Lower leg skin (tissue), 4 donors: ENCODE measurements around the gene DND1. TPM values are rescaled to one million over a fixed set of nuclear protein-coding genes. Genes with fewer than 3 reads are reported as not detected.
"Not testable (repeated sequence)": the region's sequence is repeated elsewhere in the genome, so short reads cannot be mapped to it uniquely, and the experiment has no call there.

Experiments
- DNase-seq, 2 donors: peaks; one replicate each; pipeline ENCODE4 v3.0.0-alpha.2; 2019; ENCODE audit warnings: low spot score in 2 of 2
- H3K4me3 ChIP-seq: fragments of 200-600 bp; sonication (generic); 2 replicates; pipeline ENCODE4 v1.5.1; 2017; ENCODE audit warnings: mild to moderate bottlenecking, low read depth; ENCODE audit not compliant: poor library complexity, severe bottlenecking
- CTCF ChIP-seq, 3 donors: fragments of 450-650 bp; IDR thresholded peaks; one replicate each; pipeline ENCODE4 v1.5.1; 2016; ENCODE audit warnings: antibody characterized with exemption in 3 of 3, mild to moderate bottlenecking in 3 of 3, moderate library complexity in 2 of 3
- POLR2A ChIP-seq, 2 donors: fragments of 450-650 bp; IDR thresholded peaks; one replicate each; pipeline ENCODE4 v1.6.1; 2016 to 2017; ENCODE audit warnings: antibody characterized with exemption in 2 of 2, mild to moderate bottlenecking in 1 of 2, moderate library complexity in 1 of 2
- whole genome bisulfite sequencing, 2 donors: methylation state at CpG; one replicate each; pipeline ENCODE4 v1.1.5; 2018; 5-methylcytosine and 5-hydroxymethylcytosine counted together
- intact Hi-C: fragments of 100-400 bp; cut with DNase I; formaldehyde crosslinking; loops from one replicate; pipeline ENCODE4 v1.15.0; 2023; ENCODE audit warnings: low total_unique reads
- total RNA-seq, 4 donors: library from RNA; depleted of rRNA; stranded (reverse); fragments of >200 nt; gene quantifications; one replicate each; pipeline ENCODE4 v1.1.0, GENCODE V29; 2016

Gene DND1
- total RNA-seq, 4 donors from 2014 or later = 0.49 to 0.94 (median 0.69) TPM

GRCh38 chr5:140658870-140659269 is 14.5 kb downstream of the DND1 start:
- intact Hi-C loops = no loop called here
- WGBS, 2 donors = 95 to 96% methylated on average over 17 of the region's 17 CpGs
- TF ChIP-seq CTCF (IDR thresholded peaks at IDR 0.05) = no peak
- TF ChIP-seq POLR2A (IDR thresholded peaks at IDR 0.05) = no peak

DNA sequence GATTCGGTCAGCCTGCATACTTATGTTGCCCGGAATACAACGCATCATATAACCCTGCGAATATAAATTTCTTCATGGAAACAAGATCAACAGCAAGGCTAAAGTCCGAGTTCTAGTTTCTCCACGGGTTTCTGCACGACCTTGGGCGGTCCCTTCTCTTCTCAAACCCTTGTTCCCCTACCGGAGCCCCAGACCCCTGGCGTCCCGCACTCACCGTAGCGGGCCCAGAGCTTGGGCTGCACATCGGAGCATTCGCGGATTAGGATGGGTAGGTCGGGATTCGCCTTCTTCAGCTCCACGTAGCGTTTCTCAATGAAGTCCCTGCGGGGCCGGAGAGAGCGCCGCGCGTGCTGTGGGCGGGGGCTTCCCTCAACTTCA is 26.3 kb downstream of the DND1 start:
- intact Hi-C loops = no loop called here
- DNase-seq = no peak
- H3K4me3 ChIP-seq = peak overlapping the region; percentile 69
- 1% methylated on average over 18 to 27 of the region's 27 CpGs for WGBS, 2 donors
- TF ChIP-seq POLR2A (IDR thresholded peaks at IDR 0.05) = no peak

More at GRCh38 chr5:140658870-140659269, 14.5 kb downstream of the DND1 start:
- H3K4me3 ChIP-seq = no peak overlapping the region
- no peak for DNase-seq

- H3K4me3 ChIP-seq = no peak overlapping the region
- TF ChIP-seq CTCF (IDR thresholded peaks at IDR 0.05) (no peak), POLR2A (IDR thresholded peaks at IDR 0.05) (no peak)
- 43 to 49% methylated on average over 3 of the region's 3 CpGs for WGBS, 2 donors
- intact Hi-C loops = no loop called here
- peak in 1 of 2 donors; percentile 78 for DNase-seq
Measured at GRCh38 chr5:140642718-140643117, 30.7 kb downstream of the DND1 start.

DNA sequence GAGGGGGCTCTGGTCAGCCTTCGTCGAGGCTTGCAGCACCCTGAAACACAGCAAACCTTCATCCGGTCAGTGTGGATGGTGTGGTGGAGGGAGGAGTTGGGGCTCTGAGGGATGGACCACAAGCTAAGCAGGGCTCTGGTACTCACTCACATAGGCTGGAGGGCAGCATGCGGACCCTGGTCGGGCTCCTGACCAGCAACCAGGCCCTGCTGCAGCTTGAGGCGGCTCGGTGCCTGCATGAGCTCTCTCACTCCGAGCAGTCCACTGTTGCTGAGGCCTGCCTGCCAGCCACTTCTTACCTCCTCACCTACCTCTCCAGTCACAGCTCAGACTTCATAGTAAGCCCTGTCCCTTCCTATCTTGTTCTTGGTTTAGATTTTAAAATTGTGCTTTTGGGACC is 31.7 kb downstream of the DND1 start:
- no peak overlapping the region for H3K4me3 ChIP-seq
- intact Hi-C loops = no loop called here
- DNase-seq = peak in 1 of 2 donors; percentile 70
- TF ChIP-seq POLR2A (IDR thresholded peaks at IDR 0.05) (no peak), CTCF (IDR thresholded peaks at IDR 0.05) (no peak)
- 73 to 85% methylated on average over 6 to 8 of the region's 8 CpGs for WGBS, 2 donors

GRCh38 chr5:140639148-140639981 is 34.0 kb downstream of the DND1 start, which contains the start of gene TMCO6:
Gene TMCO6 (plus strand): TSS chr5:140639451. CDS start chr5:140639528, 77 bp downstream.
- intact Hi-C loops = loop anchor here (10.0 kb wide), 2 partner anchors 75 to 275 kb away; partner anchors contain the start of genes APBB3, SLC35A4 and SLC4A9
- TF ChIP-seq CTCF (IDR thresholded peaks at IDR 0.05) (peak in 1 of 3 donors; percentile 45), POLR2A (IDR thresholded peaks at IDR 0.05) (no peak)
- 0% methylated on average over 58 to 60 of the region's 63 CpGs for WGBS, 2 donors
- H3K4me3 ChIP-seq = peak within 1 kb of the TSS; percentile 78
- DNase-seq = peak; percentile 97 to 100

DNA sequence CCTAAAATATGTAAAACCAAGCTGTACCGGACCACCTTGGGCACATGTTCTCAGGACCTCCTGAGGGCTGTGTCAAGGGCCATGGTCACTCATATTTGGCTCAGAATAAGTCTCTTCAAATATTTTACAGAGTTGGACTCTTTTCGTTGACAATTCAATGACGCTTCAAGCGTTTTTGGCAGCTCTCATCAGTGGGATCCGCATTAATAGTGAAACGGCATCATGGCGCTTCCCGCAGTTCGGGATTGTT is 34.6 kb downstream of the DND1 start:
- intact Hi-C loops = loop anchor here (10.0 kb wide), 2 partner anchors 74 to 274 kb away; partner anchors contain the start of genes APBB3, SLC35A4 and SLC4A9
- 13 to 21% methylated on average over 9 of the region's 9 CpGs for WGBS, 2 donors

More for the DNA sequence above, 34.6 kb downstream of the DND1 start:
- H3K4me3 ChIP-seq = not testable (repeated sequence)
- peak; percentile 25 to 84 for DNase-seq
